Neural progenitor cell (in vitro differentiated cells): ENCODE measurements around the gene TSGA10. TPM values are rescaled to one million over a fixed set of nuclear protein-coding genes. Genes with fewer than 3 reads are reported as not detected.

Source experiments
- DNase-seq: peaks from one replicate; pipeline ENCODE4 v3.0.0-alpha.2; 2016; ENCODE audit warnings: low spot score
- H2AFZ ChIP-seq: fragments of 200-600 bp; sonication (generic); replicated peaks from 2 replicates; pipeline ENCODE4 v1.6.1; 2016; ENCODE audit warnings: antibody characterized with exemption
- H3F3A ChIP-seq: fragments of 200-600 bp; sonication (generic); 2 replicates; pipeline ENCODE4 v1.6.1; 2016; ENCODE audit warnings: antibody characterized with exemption, low read depth
- H3K27ac ChIP-seq: fragments of 200-600 bp; sonication (generic); 2 replicates; pipeline ENCODE4 v1.5.1; 2016; ENCODE audit warnings: mild to moderate bottlenecking
- H3K27me3 ChIP-seq: fragments of 200-600 bp; sonication (generic); 2 replicates; pipeline ENCODE4 v1.6.1; 2016; ENCODE audit warnings: mild to moderate bottlenecking, moderate library complexity
- H3K36me3 ChIP-seq: fragments of 200-600 bp; sonication (generic); 2 replicates; pipeline ENCODE4 v1.5.1; 2016
- H3K4me1 ChIP-seq: fragments of 200-600 bp; sonication (generic); 2 replicates; pipeline ENCODE4 v1.6.1; 2016; ENCODE audit warnings: mixed run types
- H3K4me2 ChIP-seq: fragments of 200-600 bp; sonication (generic); 2 replicates; pipeline ENCODE4 v1.6.1; 2016
- H3K4me3 ChIP-seq: fragments of 200-600 bp; sonication (generic); 2 replicates; pipeline ENCODE4 v1.5.1; 2016
- H3K79me2 ChIP-seq: fragments of 200-600 bp; sonication (generic); 2 replicates; pipeline ENCODE4 v1.6.1; 2016; ENCODE audit warnings: low read depth
- H3K9ac ChIP-seq: fragments of 200-600 bp; sonication (generic); 2 replicates; pipeline ENCODE4 v1.6.1; 2016
- H3K9me3 ChIP-seq: fragments of 200-600 bp; sonication (generic); 2 replicates; pipeline ENCODE4 v1.5.1; 2016; ENCODE audit warnings: low read depth
- H4K20me1 ChIP-seq: fragments of 200-600 bp; sonication (generic); 2 replicates; pipeline ENCODE4 v1.6.1; 2016; ENCODE audit warnings: low read depth
- H3K27ac Mint-ChIP-seq: 3 replicates; pipeline ENCODE4 v1.8.0; 2021; ENCODE audit warnings: mixed read lengths
- H3K27me3 Mint-ChIP-seq: 2 replicates; pipeline ENCODE4 v1.8.0; 2022; ENCODE audit warnings: low read depth, mild to moderate bottlenecking, inconsistent platforms, moderate library complexity, mixed read lengths; ENCODE audit not compliant: insufficient read depth
- H3K36me3 Mint-ChIP-seq: 3 replicates; pipeline ENCODE4 v1.8.0; 2021; ENCODE audit warnings: mixed read lengths
- H3K4me1 Mint-ChIP-seq: 3 replicates; pipeline ENCODE4 v1.8.0; 2021; ENCODE audit warnings: mixed read lengths
- H3K4me3 Mint-ChIP-seq: 3 replicates; pipeline ENCODE4 v1.8.0; 2021; ENCODE audit warnings: mild to moderate bottlenecking, moderate library complexity, mixed read lengths
- H3K9me3 Mint-ChIP-seq: 3 replicates; pipeline ENCODE4 v1.8.0; 2020; ENCODE audit warnings: mixed read lengths
- EZH2 ChIP-seq: fragments of 200-600 bp; sonication (generic); IDR thresholded peaks from 2 replicates; pipeline ENCODE4 v1.6.1; 2017; ENCODE audit warnings: antibody characterized with exemption, mild to moderate bottlenecking, moderate library complexity
- EZH2phosphoT487 ChIP-seq: fragments of 200-600 bp; sonication (generic); IDR thresholded peaks from 2 replicates; pipeline ENCODE4 v1.6.1; 2017; ENCODE audit warnings: antibody characterized with exemption
- small RNA-seq: library from RNA; depleted of rRNA; stranded (forward); fragments of <200 nt; gene quantifications from one replicate; pipeline ENCODE3, GENCODE V24; 2015
- total RNA-seq: library from RNA; depleted of rRNA; stranded (reverse); fragments of >200 nt; gene quantifications from 2 replicates; pipeline ENCODE4 v1.2.3, GENCODE V29; 2015; ENCODE audit warnings: low replicate concordance
- TF ChIP-seq, protein P1 (sequence below): fragments of 200-600 bp; sonication (generic); IDR thresholded peaks from 2 replicates; pipeline ENCODE4 v1.5.1; 2017; ENCODE audit warnings: antibody characterized with exemption, mild to moderate bottlenecking

Gene TSGA10
- total RNA-seq, 1 donor from 2014 or later: 5.8 TPM

- Histone ChIP-seq H3K4me1 (no peaks in the 10 kb centered on the region), H3K79me2 (no peaks in the 10 kb centered on the region), H3K36me3 (no peaks in the 10 kb centered on the region), H4K20me1 (no peaks in the 10 kb centered on the region), H3K4me2 (no peak overlapping the region), H3K27ac (no peak overlapping the region), H3K9me3 (no peaks in the 10 kb centered on the region), H3K4me3 (no peak overlapping the region), H3K9ac (no peak overlapping the region), H3K27me3 (peaks cover 18% of the 10 kb centered on the region), H2AFZ (no peak overlapping the region), H3F3A (no peaks in the 10 kb centered on the region)
- H3K27ac Mint-ChIP-seq: no peak overlapping the region
- no peaks in the 10 kb centered on the region for H3K4me1 Mint-ChIP-seq
- TF ChIP-seq EZH2: no peak
- TF ChIP-seq, protein P1, sequence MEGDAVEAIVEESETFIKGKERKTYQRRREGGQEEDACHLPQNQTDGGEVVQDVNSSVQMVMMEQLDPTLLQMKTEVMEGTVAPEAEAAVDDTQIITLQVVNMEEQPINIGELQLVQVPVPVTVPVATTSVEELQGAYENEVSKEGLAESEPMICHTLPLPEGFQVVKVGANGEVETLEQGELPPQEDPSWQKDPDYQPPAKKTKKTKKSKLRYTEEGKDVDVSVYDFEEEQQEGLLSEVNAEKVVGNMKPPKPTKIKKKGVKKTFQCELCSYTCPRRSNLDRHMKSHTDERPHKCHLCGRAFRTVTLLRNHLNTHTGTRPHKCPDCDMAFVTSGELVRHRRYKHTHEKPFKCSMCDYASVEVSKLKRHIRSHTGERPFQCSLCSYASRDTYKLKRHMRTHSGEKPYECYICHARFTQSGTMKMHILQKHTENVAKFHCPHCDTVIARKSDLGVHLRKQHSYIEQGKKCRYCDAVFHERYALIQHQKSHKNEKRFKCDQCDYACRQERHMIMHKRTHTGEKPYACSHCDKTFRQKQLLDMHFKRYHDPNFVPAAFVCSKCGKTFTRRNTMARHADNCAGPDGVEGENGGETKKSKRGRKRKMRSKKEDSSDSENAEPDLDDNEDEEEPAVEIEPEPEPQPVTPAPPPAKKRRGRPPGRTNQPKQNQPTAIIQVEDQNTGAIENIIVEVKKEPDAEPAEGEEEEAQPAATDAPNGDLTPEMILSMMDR: no peak
- no peak for TF ChIP-seq EZH2phosphoT487
- DNase-seq: no peak
- no peaks in the 10 kb centered on the region for H3K27me3 Mint-ChIP-seq
- H3K36me3 Mint-ChIP-seq: no peaks in the 10 kb centered on the region
- no peak overlapping the region for H3K4me3 Mint-ChIP-seq
- H3K9me3 Mint-ChIP-seq: no peaks in the 10 kb centered on the region
These were observed 201.8 kb downstream of the TSGA10 start for GRCh38 chr2:98952966-98953365.

GRCh38 chr2:98948956-98949739 lies 205.6 kb downstream of the TSGA10 start:
- Histone ChIP-seq H3K4me3 (no peak overlapping the region), H3K27ac (no peak overlapping the region), H3K4me2 (no peak overlapping the region), H3K9ac (no peak overlapping the region), H3K4me1 (no peaks in the 10 kb centered on the region), H3K36me3 (no peaks in the 10 kb centered on the region), H3K9me3 (no peaks in the 10 kb centered on the region), H3K79me2 (no peaks in the 10 kb centered on the region), H3K27me3 (no peaks in the 10 kb centered on the region), H2AFZ (no peak overlapping the region), H4K20me1 (no peaks in the 10 kb centered on the region), H3F3A (no peaks in the 10 kb centered on the region)
- H3K4me1 Mint-ChIP-seq: no peaks in the 10 kb centered on the region
- H3K27ac Mint-ChIP-seq: no peak overlapping the region
- peaks cover 2% of the 10 kb centered on the region for H3K27me3 Mint-ChIP-seq
- no peaks in the 10 kb centered on the region for H3K9me3 Mint-ChIP-seq
- H3K4me3 Mint-ChIP-seq: no peak overlapping the region
- TF ChIP-seq EZH2phosphoT487: no peak
- no peak for TF ChIP-seq EZH2
- TF ChIP-seq, protein P1: no peak
- H3K36me3 Mint-ChIP-seq: no peaks in the 10 kb centered on the region
- DNase-seq: no peak

DNA sequence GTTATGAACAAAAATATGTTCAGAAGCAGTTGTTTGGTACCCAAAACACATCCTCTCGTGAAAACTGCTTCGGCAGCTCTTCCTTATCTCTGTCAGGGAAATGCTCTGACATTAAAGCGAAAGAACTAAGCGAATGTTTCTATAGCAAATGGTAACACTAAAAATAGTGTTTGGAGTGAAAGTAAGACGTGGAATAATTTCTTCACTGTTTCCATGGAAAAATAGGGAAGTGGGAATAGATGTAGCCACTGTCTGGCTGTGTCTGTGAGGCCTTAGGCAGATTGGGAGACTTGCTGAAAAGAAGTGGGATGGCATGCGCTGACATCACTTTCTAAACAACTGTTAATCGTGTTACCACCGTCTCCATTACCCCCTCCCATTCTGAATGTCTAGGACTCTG lies 207.2 kb downstream of the TSGA10 start:
- TF ChIP-seq EZH2phosphoT487 (no peak), EZH2 (no peak)
- TF ChIP-seq, protein P1: no peak

More for the DNA sequence above, 207.2 kb downstream of the TSGA10 start:
- Mint-ChIP-seq H3K9me3 (no peaks in the 10 kb centered on the region), H3K4me3 (no peak overlapping the region), H3K27me3 (peaks cover 2% of the 10 kb centered on the region), H3K36me3 (no peaks in the 10 kb centered on the region), H3K4me1 (no peaks in the 10 kb centered on the region), H3K27ac (no peak overlapping the region)
- no peaks in the 10 kb centered on the region for H3K4me1 ChIP-seq
- H3K36me3 ChIP-seq: no peaks in the 10 kb centered on the region
- no peak for DNase-seq
- no peaks in the 10 kb centered on the region for H3K9me3 ChIP-seq
- no peaks in the 10 kb centered on the region for H3K79me2 ChIP-seq
- H3F3A ChIP-seq: no peaks in the 10 kb centered on the region
- H3K27me3 ChIP-seq: no peaks in the 10 kb centered on the region
- no peak overlapping the region for H3K4me2 ChIP-seq
- H4K20me1 ChIP-seq: no peaks in the 10 kb centered on the region
- no peak overlapping the region for H3K4me3 ChIP-seq
- H3K27ac ChIP-seq: no peak overlapping the region
- no peak overlapping the region for H2AFZ ChIP-seq
- H3K9ac ChIP-seq: no peak overlapping the region

Small RNAs within 50 kb of the gene (small RNA-seq; reads per million reads assigned to genes)
- gene AC092587.1: not detected

Other genes with a start within 250 kb of the TSGA10 start
- 0.07 and 0.28 TPM in 2 replicates for gene CRACDL, start 218.7 kb downstream of the TSGA10 start, total RNA-seq
- 5.6 and 5.8 TPM in 2 replicates for gene C2orf15, start 13.2 kb downstream of the TSGA10 start, total RNA-seq
- gene LIPT1, start within 50 bp of the TSGA10 start, total RNA-seq: 9.1 and 9.6 TPM in 2 replicates
- 51.6 and 82.3 TPM in 2 replicates for gene MITD1, start 26.1 kb upstream of the TSGA10 start, total RNA-seq
- gene MRPL30, start 26.2 kb upstream of the TSGA10 start, total RNA-seq: 67.9 and 110 TPM in 2 replicates
- not detected in 2 replicates for gene LYG2, start 100.7 kb upstream of the TSGA10 start, total RNA-seq
- gene LYG1, start 146.3 kb upstream of the TSGA10 start, total RNA-seq: 0.53 and 2.1 TPM in 2 replicates
- gene TXNDC9, start 181.4 kb upstream of the TSGA10 start, total RNA-seq: 59.7 and 109 TPM in 2 replicates
- gene EIF5B, start 182.4 kb upstream of the TSGA10 start, total RNA-seq: 13.4 and 26.8 TPM in 2 replicates